Peyer's patch (tissue), 4 donors: ENCODE data around the gene SFI1. TPM values are rescaled to one million over a fixed set of nuclear protein-coding genes. Genes with fewer than 3 reads are reported as not detected.

Experiments used
- DNase-seq, 3 donors: peaks; one replicate each; pipeline ENCODE4 v3.0.0-alpha.2; 2017 to 2019
- H3K27ac ChIP-seq, 4 donors: fragments of 200-600 bp; sonication (generic); one replicate each; pipeline ENCODE4 v1.5.1; 2016 to 2019
- H3K27me3 ChIP-seq, 2 donors: fragments of 200-600 bp; sonication (generic); one replicate each; pipeline ENCODE4 v1.5.1; 2019
- H3K36me3 ChIP-seq, 3 donors: fragments of 200-600 bp; sonication (generic); one replicate each; pipeline ENCODE4 v1.5.1; 2016 to 2019
- H3K4me1 ChIP-seq, 4 donors: fragments of 200-600 bp; sonication (generic); one replicate each; pipeline ENCODE4 v1.5.1; 2016 to 2019
- H3K4me3 ChIP-seq, 4 donors: fragments of 200-600 bp; sonication (generic); 1 replicate in 3 of 4; 2 replicates in 1 of 4; pipeline ENCODE4 v1.5.1; 2016 to 2019; ENCODE audit warnings: mild to moderate bottlenecking in 1 of 4
- H3K9me3 ChIP-seq, 4 donors: fragments of 200-600 bp; sonication (generic); one replicate each; pipeline ENCODE4 v1.5.1; 2016 to 2019; ENCODE audit warnings: mild to moderate bottlenecking in 1 of 4
- CTCF ChIP-seq, 6 experiments: fragments of 450-650 bp in 4 of 6; fragments of 200-600 bp in 2 of 6; sonication (generic) in 1 of 6; IDR thresholded peaks; one replicate each; pipeline ENCODE4 v1.5.1; 2017 to 2019; ENCODE audit warnings: antibody characterized with exemption in 6 of 6, mild to moderate bottlenecking in 3 of 6, moderate library complexity in 1 of 6
- POLR2A ChIP-seq, 2 donors: fragments of 450-650 bp; IDR thresholded peaks; one replicate each; pipeline ENCODE4 v1.5.1; 2017; ENCODE audit warnings: antibody characterized with exemption in 2 of 2, mild to moderate bottlenecking in 2 of 2, moderate library complexity in 2 of 2
- total RNA-seq, 4 donors: library from RNA; depleted of rRNA; stranded (reverse); fragments of >200 nt; gene quantifications; one replicate each; pipeline ENCODE4 v1.1.0, GENCODE V29; 2016

SFI1 gene
- total RNA-seq, 4 donors from 2014 or later, result 124 to 307 (median 198) TPM

DNA sequence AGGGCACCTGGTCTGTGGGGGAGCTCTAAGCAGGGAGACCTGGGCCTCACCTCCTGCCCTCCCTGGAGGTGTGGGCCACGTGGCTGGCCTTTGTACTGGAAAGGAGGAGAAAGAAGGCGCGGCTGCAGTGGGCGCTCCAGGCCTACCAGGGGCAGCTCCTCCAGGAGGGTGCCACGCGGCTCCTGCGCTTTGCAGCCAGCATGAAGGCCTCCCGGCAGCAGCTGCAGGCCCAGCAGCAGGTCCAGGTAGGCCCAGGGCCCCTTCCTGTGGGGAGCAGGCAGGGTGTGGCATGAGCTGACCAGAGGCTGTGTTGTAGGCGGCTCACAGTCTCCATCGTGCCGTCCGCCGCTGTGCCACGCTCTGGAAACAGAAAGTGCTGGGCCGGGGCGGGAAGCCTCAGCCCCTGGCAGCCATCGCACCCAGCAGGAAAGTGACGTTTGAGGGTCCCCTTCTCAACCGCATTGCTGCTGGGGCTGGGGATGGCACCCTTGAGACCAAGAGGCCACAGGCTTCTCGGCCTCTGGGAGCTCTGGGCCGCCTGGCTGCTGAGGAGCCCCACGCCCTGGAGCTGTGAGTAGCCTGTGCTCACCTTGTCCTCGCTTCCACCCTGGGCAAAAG is 117.1 kb downstream of the SFI1 start:
- Histone ChIP-seq H3K9me3 (no peaks in the 10 kb centered on the region), H3K4me1 (peaks cover 8 to 46% (median 16%) of the 10 kb centered on the region in 4 donors), H3K27me3 (no peaks in the 10 kb centered on the region), H3K4me3 (no peak overlapping the region), H3K36me3 (peaks cover 0 to 37% (median 0%) of the 10 kb centered on the region in 3 donors), H3K27ac (no peak overlapping the region)
- DNase-seq, result peak in 1 of 3 donors; percentile 58
- TF ChIP-seq CTCF (IDR thresholded peaks at IDR 0.05) (no peak), POLR2A (IDR thresholded peaks at IDR 0.05) (no peak)

GRCh38 chr22:31613904-31614296 is 117.6 kb downstream of the SFI1 start:
- no peak overlapping the region for H3K4me3 ChIP-seq
- H3K27me3 ChIP-seq, result no peaks in the 10 kb centered on the region
- DNase-seq, result no peak
- peaks cover 0 to 42% (median 0%) of the 10 kb centered on the region in 3 donors for H3K36me3 ChIP-seq
- H3K9me3 ChIP-seq, result no peaks in the 10 kb centered on the region
- peaks cover 8 to 51% (median 16%) of the 10 kb centered on the region in 4 donors for H3K4me1 ChIP-seq
- H3K27ac ChIP-seq, result no peak overlapping the region
- TF ChIP-seq POLR2A (IDR thresholded peaks at IDR 0.05), result no peak

- peak in 1 of 3 donors; percentile 46 for DNase-seq
- H3K4me3 ChIP-seq, result no peak overlapping the region
- H3K9me3 ChIP-seq, result no peaks in the 10 kb centered on the region
- H3K4me1 ChIP-seq, result peaks cover 8 to 51% (median 16%) of the 10 kb centered on the region in 4 donors
- H3K27me3 ChIP-seq, result no peaks in the 10 kb centered on the region
- peaks cover 0 to 48% (median 0%) of the 10 kb centered on the region in 3 donors for H3K36me3 ChIP-seq
- TF ChIP-seq POLR2A (IDR thresholded peaks at IDR 0.05) (no peak), CTCF (IDR thresholded peaks at IDR 0.05) (no peak)
- H3K27ac ChIP-seq, result no peak overlapping the region
These were observed 118.6 kb downstream of the SFI1 start for GRCh38 chr22:31614781-31615490.

DNA sequence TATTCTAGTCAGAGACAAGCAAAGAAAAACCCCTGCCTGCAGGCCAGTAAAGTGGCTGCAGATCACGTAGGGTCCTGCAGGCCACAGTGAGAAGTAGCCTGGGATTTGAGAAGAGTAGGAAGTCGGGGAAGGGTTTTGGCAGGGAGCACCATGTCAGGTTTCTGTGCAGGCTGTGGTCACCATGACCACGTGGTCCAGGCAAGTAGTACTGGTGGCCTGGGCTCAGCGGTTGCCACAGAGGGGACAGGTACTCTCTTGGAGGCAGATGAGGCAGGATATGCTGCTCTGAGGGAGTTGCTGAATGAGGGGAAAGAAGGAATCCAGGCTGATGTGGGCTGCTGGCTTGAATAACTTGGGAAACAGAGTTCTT is 119.1 kb downstream of the SFI1 start:
- Histone ChIP-seq H3K27ac (peak overlapping the region in 2 of 4 donors; percentile 31 to 62), H3K4me3 (no peak overlapping the region), H3K27me3 (no peaks in the 10 kb centered on the region), H3K9me3 (no peaks in the 10 kb centered on the region), H3K4me1 (peaks cover 8 to 51% (median 16%) of the 10 kb centered on the region in 4 donors), H3K36me3 (peaks cover 0 to 53% (median 0%) of the 10 kb centered on the region in 3 donors)
- TF ChIP-seq POLR2A (IDR thresholded peaks at IDR 0.05), result no peak
- TF ChIP-seq CTCF (IDR thresholded peaks at IDR 0.05), result no peak
- peak in 1 of 3 donors; percentile 44 for DNase-seq

- Histone ChIP-seq H3K27me3 (no peaks in the 10 kb centered on the region), H3K4me1 (peaks cover 8 to 51% (median 16%) of the 10 kb centered on the region in 4 donors), H3K4me3 (no peak overlapping the region), H3K9me3 (no peaks in the 10 kb centered on the region), H3K36me3 (peaks cover 0 to 57% (median 0%) of the 10 kb centered on the region in 3 donors), H3K27ac (peak overlapping the region in 3 of 4 donors; percentile 31 to 62 (median 50))
- DNase-seq, result no peak
- TF ChIP-seq CTCF (IDR thresholded peaks at IDR 0.05), result no peak
- no peak for TF ChIP-seq POLR2A (IDR thresholded peaks at IDR 0.05)
These were observed 119.6 kb downstream of the SFI1 start for GRCh38 chr22:31615940-31616314.
